HT-29 (cell line): ENCODE results near the gene NPHP4. TPM values are rescaled to one million over a fixed set of nuclear protein-coding genes. Genes with fewer than 3 reads are reported as not detected.

Experiments used
- DNase-seq: peaks from one replicate; pipeline ENCODE4 v3.0.0-alpha.2; 2015; ENCODE audit warnings: low spot score
- total RNA-seq: library from RNA; depleted of rRNA; stranded (reverse); fragments of >200 nt; shearing (Covaris generic); gene quantifications from 2 replicates; pipeline ENCODE4 v1.2.3, GENCODE V29; 2014

NPHP4 gene
- total RNA-seq, 1 experiment from 2014 or later, result 15.8 TPM

DNA sequence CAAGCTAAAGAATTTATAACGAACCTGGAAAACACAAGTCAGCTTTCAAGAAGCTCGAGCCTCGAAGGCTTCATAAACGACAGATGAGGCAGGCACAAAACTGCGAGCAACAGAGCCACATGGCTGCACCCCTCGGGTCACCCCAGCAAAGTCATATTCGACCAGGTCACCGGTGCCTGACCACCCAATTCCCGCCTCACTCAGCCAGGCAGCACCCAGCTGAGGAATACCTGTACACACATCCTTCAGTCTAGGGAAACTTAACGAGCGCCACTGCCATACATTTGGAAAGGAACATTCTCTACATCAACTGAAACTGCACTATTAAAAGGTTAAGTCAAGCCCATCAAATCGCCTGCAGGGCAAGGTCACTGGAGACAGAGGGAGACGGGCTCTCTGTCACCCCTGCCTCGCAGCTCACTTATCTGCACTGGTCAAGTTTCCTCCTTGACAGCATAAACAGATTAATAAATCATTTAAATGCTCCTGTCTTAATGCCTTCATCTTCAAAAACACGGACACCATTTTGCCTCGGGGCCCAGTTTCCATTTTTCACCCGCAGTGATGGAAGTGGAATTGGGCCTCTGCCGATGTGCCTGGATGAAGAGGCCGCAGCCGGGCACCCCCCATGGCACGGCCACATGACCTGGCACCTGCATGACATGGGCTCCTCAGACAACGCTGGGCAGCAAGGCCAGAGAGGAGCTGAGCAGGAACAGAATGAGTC is 20.6 kb downstream of the NPHP4 start:
- DNase-seq, result no peak

DNA sequence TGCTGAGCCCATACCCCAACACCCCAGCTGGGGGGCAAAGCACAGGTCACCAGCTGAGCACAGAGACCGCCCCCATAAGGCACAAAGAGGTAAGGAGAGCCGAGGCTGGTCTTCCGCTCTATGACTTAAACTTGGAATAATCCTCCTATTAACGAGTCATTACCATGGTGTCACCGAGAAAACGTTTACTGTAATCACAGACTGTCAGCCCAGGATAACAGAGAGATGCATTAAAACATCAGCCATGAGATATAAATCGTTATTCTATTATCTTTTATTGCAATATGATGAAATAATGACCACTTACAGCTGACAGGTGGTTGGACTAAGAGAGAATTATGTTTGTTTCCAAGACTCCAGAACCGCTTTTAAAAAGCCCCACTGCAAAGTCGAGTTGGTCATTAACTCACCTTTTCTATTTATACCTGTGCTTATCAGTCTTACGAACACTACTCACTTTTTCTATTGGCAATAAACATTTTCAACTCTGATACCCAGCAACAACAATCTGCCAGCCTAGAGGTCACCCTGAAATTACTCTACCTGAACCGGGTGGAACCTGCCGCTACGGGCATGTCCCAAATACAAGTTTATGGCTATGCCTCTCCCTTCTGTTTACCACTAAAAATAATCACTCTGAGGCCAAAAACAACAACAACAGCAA is 21.5 kb downstream of the NPHP4 start:
- no peak for DNase-seq

DNA sequence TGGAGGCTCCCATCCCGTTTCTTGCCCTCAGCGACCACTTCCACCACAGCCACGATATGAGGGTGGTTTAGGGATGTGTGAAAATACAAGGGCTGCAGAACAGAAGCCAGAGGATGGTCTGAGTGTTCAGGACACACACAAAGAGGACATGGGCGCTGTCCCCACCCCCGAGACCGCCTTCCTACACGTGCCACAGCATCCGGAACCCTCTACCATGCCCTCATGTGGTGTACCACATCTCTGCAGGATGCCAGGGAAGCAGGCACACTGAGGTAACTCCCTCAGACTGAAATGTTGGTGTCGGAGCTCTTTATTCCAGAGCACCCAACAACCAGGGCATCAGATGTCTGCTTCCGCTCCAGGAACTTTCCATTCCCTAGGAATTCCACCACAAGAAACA is 23.1 kb downstream of the NPHP4 start:
- no peak for DNase-seq

DNA sequence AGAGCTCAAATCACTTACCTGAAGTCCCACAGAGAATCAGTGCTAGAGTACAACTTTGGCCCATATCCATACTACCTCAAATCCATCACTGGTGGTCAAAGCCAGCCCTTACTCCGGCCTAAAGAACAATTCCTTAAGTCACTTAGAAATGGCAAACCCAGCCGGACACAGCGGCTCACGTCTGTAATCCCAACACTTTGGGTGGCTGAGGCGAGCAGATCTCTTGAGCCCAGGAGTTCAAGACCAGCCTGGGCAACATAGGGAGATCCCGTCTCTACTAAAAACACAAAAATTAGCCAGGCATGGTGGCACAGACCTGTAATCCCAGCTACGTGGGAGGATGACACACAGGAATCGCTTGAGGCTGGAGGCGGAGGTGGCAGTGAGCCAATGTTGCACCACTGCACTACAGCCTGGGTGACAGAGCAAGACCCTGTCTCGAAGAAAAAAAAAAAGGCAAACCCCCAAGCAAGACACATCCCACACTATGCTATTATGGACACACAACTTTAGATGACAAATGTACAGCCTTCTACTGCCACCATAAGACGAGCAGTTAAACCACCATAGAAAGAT is 24.0 kb downstream of the NPHP4 start:
- DNase-seq, result no peak

DNA sequence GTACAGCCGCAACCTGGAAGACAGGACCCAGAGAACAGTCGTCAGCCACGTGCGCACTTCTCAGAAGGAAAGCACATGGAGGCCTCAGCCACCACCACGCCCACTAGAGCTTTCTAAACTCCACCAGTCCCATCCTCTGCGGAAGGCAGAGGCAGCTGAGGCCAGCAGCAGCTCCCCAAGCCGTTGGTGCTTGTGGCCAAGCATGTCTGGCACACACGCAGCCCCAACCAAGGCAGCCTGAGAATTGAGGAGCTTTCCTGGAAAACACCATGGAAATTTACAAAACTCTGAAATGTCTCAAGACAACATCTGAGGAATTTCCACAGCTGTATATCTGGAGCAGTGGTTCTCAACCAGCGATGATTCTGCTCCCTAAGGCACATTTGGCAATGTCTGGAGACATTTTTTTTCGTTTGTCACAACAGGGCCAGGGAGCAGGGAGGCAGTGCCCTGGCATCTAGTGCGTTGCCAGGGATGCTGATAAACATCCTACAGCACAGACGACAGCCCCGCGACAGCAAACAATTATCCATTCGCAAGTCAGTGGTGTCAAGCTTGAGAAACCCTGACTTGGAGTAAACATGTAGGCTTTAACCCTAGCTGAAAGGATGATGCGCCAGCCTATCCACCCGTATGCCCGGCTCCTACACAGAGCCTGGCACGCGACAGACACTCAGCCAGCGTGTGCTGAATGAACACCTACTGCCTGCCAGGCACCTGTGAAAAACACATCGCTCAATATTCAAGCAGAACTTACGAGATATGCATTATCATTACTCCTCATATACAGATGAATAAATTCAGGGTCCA is 24.7 kb downstream of the NPHP4 start:
- DNase-seq, result no peak

DNA sequence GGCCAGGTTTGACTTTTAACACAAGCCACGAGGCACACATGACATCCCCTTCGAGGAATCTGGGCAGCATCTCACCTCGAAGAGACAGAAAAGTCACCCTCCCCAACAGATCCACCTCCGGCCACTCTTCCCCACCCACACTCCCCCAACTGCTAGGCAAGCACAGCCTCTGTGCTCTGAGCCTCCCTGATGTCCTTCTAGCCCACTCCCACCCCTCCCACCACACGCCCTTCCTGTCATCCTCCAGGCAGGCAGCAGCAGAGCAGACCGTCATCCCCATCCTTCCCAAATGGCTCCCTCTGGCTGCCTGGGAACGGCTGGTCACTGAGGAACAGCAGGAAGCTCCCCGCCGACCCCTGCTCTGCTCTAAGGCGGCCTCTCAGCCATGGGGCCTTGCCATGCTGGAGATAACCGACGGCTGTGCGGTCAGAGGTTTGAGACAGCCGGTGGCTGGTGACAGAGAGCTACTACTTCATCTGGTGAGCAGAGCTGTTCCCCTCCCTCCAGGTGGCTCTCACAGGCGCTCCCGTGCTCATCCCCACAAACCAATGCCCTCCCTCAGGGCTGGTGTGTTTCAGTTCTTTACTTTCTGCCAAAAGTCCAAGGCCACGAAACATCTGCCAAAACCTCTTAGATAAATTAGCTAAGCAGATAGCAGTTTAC is 25.6 kb downstream of the NPHP4 start:
- no peak for DNase-seq

DNA sequence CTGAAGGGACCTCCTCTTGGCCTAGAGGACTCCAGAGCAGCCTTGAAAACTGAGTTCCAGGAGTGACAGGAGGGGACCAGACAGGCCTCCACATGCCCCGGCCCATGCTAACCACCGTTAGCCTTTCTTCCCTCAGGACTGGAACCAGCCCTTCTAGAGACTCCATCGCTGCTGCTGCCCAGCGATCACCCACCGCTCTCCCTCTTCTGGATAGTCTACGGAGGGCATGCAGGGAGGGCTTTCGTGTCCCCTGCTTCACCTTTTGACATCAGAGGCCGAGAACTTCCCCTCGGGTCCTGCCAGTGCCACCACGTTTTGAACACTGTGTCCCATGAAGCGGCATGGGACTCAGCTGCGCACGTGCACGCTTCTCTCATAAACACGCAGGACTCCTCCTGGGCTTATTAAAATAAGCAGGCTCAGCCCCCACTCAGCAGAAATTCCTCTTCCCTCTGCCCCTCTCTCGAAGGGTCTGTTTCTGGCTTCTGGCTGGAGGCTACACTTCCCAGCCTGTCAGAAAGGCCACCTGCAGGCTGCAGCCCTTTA is 26.6 kb downstream of the NPHP4 start:
- no peak for DNase-seq

DNA sequence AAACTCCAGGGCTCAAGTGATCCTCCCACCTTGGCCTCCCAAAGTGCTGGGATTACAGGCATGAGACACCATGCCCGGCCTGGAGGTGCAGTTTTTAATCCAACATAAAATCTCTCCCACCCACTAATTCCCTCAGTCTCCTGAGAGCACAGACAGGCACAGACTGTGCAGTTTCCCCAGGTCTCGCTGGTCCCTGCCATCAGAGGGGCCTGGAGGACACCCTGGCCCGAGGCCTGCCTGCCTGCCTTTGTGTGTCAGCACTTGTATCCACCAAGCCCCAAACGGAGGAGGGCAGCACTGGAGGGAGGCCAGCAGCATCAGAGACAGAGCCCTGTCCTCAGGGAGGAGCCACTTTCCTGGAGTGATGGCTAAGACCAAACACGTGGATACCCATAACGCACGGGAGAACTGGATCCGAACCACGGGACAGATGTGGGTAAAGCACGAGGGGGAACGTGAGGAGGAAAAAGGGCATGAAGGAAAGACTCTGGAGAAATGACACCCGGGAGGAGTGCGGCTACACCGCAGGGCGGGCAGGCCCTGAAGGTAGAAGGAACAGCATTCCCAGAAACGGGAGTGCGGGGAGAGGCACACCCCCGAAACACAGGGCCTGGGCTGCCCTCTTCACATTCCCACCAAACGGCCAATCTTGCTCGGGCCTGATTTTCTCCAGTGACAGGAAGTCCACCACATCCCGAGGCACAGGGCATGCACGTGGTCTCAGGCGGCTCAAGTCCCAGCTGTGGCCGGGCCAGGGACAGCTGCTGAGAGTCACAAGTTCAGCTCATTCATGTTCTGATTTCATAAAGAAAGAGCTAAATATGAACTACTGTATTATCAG is 29.7 kb downstream of the NPHP4 start:
- DNase-seq, result no peak

DNA sequence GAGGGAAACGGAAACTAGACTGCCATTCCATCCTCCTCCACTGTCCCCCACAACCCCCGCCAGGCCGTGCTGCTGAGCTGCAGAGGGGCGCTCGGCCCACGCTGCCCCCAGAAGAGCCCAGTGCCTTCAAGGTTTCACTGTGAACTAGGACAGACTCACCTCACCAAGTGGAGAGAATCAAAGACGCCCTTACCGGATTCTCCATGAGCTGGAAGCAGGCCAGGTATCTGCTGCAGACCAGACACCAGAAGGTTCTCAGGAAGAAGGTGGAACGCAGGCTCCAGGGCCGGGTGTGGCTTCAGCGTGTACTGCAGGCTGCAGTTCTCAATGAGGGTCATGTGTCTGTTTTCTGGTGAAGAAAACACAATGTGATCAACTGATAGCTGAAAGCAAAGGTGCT is 30.6 kb downstream of the NPHP4 start:
- no peak for DNase-seq

DNA sequence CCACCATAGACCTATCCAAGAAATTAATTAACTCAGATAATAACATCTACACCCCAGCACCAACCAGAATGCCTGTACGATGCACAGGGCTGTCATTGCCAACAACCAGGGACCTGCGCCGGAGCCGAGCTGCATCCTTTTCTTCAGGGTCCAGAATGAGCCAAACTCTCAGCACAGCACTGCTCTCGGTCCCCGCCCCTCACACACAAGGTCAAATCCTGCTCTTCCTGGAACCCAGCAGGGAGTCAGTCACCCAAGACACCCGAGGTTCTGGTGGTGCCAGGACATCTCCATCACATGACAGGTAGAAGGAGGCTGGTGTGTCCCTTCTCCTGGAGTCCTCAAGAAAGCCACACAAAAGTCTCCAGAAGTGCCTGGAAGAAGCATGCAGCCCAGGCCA is 31.9 kb downstream of the NPHP4 start:
- DNase-seq, result no peak

DNA sequence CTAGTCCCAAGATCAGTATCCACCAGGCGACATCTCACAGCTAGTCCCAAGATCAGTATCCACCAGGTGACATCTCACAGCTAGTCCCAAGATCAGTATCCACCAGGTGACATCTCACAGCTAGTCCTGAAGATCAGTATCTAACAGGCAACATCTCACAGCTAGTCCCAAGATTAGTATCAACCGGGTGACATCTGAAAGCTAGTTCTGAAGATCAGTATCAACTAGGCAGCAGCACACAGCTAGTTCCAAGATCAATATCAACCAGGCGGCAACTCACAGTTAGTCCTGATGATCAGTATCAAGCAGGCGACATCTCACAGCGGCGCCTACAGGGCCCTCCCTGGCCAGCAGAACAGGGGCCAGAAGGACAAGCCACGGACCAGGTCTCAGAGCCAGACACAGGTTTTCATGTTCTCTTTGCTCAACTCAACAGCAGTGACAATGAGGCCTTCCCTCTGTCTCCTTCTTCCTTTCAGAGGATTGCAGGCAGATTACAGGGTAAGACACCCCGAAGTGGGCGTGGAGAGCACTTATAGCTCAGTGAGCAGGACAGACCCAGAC is 32.5 kb downstream of the NPHP4 start:
- no peak for DNase-seq

DNA sequence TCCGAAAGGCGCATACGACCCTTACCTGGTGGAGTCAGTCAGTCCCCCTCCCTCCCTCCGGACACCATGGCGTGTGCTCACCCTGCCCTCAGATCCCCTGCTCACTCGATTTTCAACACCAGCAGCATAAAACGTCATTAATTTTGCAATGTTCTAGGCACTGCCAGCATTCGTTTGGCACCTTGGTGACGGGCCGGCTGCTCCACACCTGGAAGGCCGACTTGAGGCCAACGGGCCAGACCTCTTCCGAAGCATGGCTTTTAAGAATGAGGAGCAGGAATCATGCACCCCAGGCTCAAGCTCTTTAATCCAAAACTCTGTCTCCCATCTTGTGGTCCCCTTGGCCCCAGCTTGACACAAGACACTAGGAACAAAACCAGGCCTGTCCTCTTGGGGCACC is 33.1 kb downstream of the NPHP4 start:
- DNase-seq, result no peak

DNA sequence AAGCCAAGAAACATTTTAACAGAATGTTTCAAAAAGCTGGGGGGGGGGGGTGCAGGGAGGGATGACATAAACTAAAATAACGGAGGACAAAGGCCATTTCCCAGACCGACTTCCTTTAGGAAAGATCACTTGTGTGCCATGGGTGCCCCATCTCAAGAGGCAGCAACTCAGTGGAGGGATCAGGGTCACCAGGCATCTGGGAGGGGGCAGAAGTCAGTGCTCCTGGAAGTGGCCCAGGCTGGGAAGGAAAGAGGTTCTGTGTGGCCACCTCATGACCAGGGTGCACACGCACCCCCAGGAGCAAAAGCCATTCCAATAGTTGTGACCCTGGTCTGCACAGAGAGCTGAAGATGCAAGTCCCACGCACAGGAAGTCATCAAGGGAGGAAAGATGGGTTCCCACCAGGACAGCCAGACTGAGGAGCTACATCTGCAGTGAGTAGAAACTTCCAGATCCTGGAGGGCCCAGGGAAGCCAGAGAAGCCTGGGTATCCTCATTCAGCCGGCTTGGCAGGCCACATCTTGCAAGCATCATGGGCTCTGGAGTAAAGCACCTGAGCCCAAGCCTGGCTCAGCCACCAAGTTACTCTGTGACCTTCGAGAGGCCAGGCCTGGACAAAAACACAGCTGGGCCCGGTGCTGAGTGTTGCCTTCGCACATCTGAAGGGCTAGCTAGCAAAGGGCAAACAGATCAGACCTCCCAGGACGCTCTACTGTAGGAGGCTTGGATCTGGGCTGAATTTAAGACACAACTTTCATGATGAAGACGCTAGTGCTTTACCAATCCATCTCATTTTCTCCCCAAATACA is 36.0 kb downstream of the NPHP4 start:
- no peak for DNase-seq

DNA sequence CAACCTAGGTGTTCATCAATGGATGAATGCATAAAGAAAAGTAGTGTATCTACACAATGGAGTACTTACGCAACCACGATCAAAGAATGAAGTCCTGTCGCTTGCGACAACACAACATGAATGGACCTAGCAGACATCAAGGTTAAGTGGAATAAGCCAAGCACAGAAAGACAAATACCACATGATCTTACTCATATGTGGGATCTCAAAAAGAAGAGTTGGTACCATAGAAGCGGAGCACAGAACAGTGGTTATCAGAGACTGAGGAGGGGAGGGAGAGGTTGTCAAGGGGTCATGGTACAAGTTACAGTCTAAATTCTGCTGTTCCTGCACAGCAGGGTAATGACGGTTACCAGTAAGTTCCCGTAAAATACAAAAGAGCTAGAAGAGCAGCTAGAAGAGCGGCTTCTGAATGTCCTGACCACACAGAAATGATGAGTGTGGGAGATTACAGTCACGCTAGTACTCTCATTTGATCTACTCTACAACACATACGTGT is 36.7 kb downstream of the NPHP4 start:
- DNase-seq, result no peak

DNA sequence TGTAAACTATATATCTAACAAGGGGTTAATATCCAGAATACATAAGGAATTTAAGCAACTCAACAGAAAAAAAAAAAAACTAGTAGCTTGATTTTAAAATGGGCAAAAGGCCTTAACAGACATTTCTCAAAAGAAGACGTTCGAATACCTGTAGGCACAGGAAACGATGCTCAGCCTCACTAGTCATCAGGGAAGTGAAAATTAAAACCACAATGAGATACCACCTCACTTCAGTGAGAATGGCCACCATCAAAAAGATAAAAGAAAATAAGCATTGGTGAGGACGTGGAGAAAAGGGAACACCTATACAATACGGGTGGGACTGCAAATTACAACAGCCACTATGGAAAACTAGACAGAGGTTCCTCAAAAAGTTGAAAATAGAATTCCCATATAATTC is 37.3 kb downstream of the NPHP4 start:
- no peak for DNase-seq

DNA sequence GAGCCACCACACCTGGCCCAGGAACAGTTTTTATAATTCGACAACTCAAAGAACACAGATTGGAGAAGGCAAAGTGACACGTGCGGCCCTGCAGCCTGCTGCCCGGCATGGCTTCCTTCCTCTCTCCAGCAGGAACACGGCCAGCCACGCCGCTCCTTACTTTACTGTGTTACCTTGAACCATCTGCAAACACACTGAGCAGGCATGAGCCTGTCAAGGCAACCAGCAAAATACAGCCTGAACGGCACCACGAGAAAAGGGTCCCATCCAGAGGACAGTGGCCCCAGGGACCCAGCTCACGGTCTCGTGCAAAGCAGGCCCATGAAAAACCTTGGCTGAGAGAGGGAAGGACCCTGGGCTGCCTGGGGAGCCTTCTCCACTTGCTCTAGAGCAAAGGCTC is 38.8 kb downstream of the NPHP4 start:
- no peak for DNase-seq

DNA sequence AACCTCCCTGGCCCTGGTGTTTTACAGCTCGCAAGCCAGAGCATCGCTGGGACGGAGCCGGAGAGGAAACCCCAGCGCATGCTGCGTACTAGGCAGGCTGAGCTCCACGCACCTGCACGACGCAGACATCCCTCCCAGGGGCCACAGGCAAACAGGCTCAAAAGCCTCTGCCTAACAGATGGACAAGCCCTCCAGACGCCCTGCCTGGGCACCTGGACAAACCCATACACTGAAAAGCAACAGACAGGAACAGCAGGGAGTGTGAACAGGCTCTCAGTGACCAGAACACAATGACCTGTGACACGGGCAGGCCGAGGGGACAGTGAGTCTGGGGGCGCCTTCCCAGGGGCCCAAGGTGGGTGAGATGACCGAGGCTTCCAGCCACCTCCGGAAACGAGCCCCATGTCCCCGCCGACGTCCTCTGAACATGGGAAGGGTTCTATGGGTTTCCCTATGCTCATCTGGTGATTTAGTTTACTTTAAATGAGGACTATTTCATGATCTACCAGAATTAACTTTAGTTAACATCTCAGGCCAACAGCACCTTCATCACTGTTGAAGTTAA is 40.3 kb downstream of the NPHP4 start:
- no peak for DNase-seq

DNA sequence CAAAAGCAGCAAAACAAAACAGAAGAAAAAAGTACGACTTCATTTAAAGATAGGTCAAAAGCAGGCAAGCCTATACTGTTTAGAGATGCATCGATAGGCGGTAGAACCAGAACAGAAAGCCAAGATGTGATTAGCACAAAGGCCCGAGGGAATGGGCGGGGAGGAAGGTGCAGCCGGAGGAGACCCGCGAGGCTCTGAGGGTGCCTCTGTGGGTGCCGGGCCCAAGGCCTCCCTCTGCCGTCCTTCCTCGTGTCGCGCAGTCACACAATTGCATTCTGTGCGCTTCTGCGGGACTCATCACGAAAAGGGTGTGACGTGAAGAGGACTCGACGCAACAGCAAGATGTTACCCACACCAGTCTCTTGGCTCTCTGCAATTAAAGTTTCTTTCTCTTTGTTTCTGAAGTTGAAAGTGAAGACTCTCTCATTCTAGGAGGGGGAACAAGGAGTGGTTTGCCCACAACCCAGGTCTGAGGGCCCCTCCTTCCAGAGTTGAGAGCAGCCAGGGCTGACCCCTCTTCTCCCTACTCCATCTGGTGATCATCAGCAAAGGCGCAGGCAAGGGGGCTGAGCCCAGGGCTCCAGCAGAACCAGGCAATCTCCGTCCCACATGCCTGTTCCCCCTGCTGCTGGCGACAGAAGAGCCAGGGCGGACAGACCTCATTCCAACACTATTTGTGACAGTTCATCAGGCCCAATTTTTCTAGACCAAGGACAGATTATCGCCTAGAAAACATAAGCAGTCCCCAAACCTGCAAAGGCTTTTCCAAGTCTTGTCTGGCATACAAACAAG is 41.0 kb downstream of the NPHP4 start:
- no peak for DNase-seq
